ENCODE results near the gene LY9.
"Not testable (repeated sequence)": the region's sequence is repeated elsewhere in the genome, so short reads cannot be mapped to it uniquely, and the experiment has no call there.

The LY9 gene

DNA sequence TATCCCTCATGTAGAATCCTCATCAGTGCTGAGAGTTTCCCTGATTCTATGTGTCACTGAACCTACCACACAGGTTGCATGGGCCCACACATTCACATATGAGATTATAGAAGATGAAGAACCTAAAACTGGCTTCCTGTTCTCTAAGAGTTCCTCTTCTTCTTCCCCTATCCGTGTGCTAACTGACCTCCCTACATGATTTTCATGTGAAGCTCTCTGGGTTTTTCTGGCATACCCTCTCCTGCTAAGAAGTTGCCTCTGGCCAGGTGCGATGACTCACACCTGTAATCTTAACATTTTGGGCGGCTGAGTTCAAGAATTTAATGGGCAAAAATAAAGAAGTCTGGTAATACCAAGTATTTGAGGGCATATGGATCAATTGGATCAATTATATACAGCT is 72.2 kb downstream of the LY9 start:
- peak; percentile 67 for DNase-seq (ENCODE audit: low read depth)
- no peak for TF ChIP-seq MYC (IDR thresholded peaks at IDR 0.05; ENCODE audit: low read depth, low read length)
- TF ChIP-seq, protein P1, sequence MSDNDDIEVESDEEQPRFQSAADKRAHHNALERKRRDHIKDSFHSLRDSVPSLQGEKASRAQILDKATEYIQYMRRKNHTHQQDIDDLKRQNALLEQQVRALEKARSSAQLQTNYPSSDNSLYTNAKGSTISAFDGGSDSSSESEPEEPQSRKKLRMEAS (IDR thresholded peaks at IDR 0.05; ENCODE audit: low read depth, low read length) = no peak
- TF ChIP-seq, protein P2, sequence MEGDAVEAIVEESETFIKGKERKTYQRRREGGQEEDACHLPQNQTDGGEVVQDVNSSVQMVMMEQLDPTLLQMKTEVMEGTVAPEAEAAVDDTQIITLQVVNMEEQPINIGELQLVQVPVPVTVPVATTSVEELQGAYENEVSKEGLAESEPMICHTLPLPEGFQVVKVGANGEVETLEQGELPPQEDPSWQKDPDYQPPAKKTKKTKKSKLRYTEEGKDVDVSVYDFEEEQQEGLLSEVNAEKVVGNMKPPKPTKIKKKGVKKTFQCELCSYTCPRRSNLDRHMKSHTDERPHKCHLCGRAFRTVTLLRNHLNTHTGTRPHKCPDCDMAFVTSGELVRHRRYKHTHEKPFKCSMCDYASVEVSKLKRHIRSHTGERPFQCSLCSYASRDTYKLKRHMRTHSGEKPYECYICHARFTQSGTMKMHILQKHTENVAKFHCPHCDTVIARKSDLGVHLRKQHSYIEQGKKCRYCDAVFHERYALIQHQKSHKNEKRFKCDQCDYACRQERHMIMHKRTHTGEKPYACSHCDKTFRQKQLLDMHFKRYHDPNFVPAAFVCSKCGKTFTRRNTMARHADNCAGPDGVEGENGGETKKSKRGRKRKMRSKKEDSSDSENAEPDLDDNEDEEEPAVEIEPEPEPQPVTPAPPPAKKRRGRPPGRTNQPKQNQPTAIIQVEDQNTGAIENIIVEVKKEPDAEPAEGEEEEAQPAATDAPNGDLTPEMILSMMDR (IDR thresholded peaks at IDR 0.05; ENCODE audit: low read depth, low read length) = no peak
- TF ChIP-seq POLR2A (IDR thresholded peaks at IDR 0.05; ENCODE audit: extremely low read depth, insufficient read length) = no peak
- H3K4me3 ChIP-seq (ENCODE audit: low read depth, low read length) = no peak overlapping the region

DNA sequence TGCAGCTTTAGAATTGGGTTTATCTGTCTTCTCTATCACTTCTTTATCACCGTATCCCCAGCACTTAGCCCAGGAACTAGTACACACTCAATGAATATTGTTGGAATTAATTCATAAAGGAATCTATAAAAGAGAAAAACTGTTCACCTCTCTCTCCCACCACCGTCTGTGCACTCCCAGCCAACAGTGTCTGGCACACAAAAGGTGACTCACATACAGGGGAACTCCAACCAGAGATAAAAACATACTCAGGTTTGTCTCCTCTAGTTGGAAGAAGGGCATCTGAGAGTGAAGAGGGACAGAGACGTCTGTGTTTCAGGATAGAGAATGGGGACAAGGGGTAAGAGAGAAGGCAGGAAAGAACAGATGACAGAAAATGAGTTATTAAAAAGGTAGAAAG is 79.0 kb downstream of the LY9 start:
- no peak for TF ChIP-seq MYC (IDR thresholded peaks at IDR 0.05; ENCODE audit: low read depth, low read length)
- H3K4me3 ChIP-seq (ENCODE audit: low read depth, low read length) = no peak overlapping the region
- no peak for DNase-seq (ENCODE audit: low read depth)

DNA sequence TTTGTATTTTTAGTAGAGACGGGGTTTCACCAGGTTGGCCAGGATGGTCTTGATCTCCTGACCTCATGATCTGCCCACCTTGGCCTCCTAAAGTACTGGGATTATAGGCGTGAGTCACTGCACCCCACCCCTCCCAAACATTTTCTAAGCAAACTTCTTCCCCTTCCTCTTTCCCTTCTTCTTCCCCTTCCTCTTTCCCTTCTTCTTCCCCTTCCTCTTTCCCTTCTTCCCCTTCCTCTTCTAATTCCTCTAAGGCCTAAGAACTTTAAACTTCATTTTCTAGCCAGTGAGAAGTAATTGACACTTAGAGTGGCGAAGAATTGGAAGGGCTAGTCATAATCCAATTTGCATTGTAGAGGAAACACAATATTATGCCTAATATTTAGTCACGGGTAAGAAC is 79.6 kb downstream of the LY9 start:
- not testable (repeated sequence) for DNase-seq (ENCODE audit: low read depth); H3K4me3 ChIP-seq (ENCODE audit: low read depth, low read length)

DNA sequence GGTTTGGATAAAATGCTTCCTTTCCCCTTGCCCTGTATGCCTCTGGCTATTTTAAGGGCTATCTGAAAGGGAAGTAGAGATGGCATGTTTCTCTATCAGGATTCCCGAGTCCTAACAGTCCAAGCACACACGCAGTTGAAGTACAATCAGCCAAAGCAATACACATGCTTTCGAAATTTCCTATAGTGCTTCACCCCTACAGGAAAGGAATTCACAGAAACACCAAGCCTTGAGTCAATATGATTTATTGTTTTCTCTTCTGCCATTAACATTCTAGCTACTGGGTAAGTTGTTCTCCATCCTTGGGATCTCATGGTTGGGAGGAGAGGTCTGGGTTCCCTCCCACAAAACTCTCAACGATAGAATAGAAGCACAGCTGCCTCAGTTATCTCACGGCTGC is 80.3 kb downstream of the LY9 start:
- no peak for DNase-seq (ENCODE audit: low read depth)
- no peak overlapping the region for H3K4me3 ChIP-seq (ENCODE audit: low read depth, low read length)
- TF ChIP-seq MYC (IDR thresholded peaks at IDR 0.05; ENCODE audit: low read depth, low read length) (no peak), POLR2A (IDR thresholded peaks at IDR 0.05; ENCODE audit: extremely low read depth, insufficient read length) (no peak)
- TF ChIP-seq, protein P1 (IDR thresholded peaks at IDR 0.05; ENCODE audit: low read depth, low read length) = no peak
- TF ChIP-seq, protein P2 (IDR thresholded peaks at IDR 0.05; ENCODE audit: low read depth, low read length) = no peak

DNA sequence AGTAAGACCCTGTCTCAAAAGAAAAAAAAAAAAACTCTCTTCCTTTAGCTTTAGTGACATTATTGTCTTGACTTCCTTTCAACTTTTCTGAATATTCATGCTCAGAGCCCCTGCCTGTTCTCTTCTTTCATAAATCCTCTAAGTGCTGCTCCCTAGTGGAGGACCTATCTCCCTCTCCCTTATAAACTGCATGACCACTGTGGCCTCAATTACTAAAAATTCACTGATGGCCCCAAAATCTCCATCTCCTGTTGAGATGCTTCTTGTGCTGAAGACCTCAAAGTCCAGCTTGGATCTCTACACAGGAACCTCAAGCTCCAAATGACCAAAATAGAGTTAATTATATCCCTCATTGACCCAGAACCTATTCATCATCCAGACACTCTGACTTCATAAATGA is 81.2 kb downstream of the LY9 start:
- H3K4me3 ChIP-seq (ENCODE audit: low read depth, low read length) = no peak overlapping the region
- peak; percentile 63 for DNase-seq (ENCODE audit: low read depth)
- TF ChIP-seq POLR2A (IDR thresholded peaks at IDR 0.05; ENCODE audit: extremely low read depth, insufficient read length) = no peak
- no peak for TF ChIP-seq MYC (IDR thresholded peaks at IDR 0.05; ENCODE audit: low read depth, low read length)
- TF ChIP-seq, protein P1 (IDR thresholded peaks at IDR 0.05; ENCODE audit: low read depth, low read length) = no peak
- TF ChIP-seq, protein P2 (IDR thresholded peaks at IDR 0.05; ENCODE audit: low read depth, low read length) = peak; percentile 49

All from NB4 (cell line).